ENCODE data around the gene REM1.
"Not testable (repeated sequence)": the region's sequence is repeated elsewhere in the genome, so short reads cannot be mapped to it uniquely, and the experiment has no call there.

The REM1 gene, protein sequence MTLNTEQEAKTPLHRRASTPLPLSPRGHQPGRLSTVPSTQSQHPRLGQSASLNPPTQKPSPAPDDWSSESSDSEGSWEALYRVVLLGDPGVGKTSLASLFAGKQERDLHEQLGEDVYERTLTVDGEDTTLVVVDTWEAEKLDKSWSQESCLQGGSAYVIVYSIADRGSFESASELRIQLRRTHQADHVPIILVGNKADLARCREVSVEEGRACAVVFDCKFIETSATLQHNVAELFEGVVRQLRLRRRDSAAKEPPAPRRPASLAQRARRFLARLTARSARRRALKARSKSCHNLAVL

GRCh38 chr20:31474758-31475427, at the start of gene REM1, which contains the start of gene DEFB124:
TSS of gene REM1 (plus strand) at chr20:31475288. CDS start at chr20:31476446, 1,158 bp downstream.
TSS of gene DEFB124 (minus strand) at chr20:31475127. CDS start at chr20:31473013, 2,114 bp downstream.
- DNase-seq = no peak

- DNase-seq = no peak
These were observed 49.3 kb upstream of the REM1 start for GRCh38 chr20:31425797-31426196.

- DNase-seq = not testable (repeated sequence)
These were observed 48.1 kb upstream of the REM1 start for GRCh38 chr20:31426891-31427551.

DNA sequence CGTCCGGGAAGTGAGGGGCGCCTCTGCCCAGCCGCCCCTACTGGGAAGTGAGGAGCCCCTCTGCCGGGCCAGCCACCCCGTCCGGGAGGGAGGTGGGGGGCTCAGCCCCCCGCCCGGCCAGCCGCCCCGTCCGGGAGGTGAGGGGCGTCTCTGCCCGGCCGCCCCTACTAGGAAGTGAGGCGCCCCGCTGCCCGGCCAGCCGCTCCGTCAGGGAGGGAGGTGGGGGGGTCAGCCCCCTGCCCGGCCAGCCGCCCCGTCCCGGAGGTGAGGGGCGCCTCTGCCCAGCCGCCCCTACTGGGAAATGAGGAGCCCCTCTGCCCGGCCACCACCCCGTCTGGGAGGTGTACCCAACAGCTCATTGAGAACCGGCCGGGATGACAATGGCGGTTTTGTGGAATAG, 47.5 kb upstream of the REM1 start:
- DNase-seq = not testable (repeated sequence)

- no peak for DNase-seq
These were observed 44.4 kb upstream of the REM1 start for GRCh38 chr20:31430568-31431115.

GRCh38 chr20:31440012-31440659, 35.0 kb upstream of the REM1 start, which contains the start of gene DEFB123:
TSS of gene DEFB123 (plus strand) at chr20:31440632. CDS start at chr20:31440699, 67 bp downstream.
- no peak for DNase-seq

DNA sequence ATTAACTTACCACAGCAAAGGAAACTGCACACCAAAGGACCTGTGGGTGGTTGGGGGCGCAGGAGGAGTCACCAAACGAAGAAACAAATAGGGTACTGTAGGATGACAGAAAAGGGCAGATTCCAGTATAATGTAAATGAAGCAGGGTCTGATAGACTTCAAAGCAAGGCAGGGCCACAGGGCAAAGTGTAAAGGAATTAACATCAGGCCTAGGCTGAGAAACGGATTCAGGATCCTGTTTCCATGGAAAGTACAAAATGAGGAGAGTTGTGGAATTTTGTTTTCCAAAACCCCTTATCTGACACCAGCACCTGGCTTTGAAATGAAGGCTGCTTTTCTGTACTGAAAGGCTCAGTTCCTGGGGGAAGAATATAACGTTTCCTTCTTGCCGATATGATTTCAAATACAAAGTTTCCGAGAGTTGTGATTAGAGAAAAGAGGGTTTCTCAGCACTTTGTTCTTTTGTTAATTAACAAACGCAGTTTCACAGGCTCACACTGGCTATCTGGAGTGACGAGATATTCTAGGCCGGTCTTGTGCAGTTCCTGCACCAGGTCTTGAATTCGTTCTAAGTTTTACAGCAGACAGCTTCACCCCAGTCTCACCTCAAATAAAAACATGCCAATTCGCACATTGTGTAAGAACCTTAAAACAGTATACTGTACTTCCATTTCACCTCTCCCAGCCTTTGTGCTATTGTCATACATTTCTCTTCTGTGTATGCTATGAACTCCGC, 28.8 kb upstream of the REM1 start:
- no peak for DNase-seq

GRCh38 chr20:31449511-31450414, 25.3 kb upstream of the REM1 start:
- no peak for DNase-seq

DNA sequence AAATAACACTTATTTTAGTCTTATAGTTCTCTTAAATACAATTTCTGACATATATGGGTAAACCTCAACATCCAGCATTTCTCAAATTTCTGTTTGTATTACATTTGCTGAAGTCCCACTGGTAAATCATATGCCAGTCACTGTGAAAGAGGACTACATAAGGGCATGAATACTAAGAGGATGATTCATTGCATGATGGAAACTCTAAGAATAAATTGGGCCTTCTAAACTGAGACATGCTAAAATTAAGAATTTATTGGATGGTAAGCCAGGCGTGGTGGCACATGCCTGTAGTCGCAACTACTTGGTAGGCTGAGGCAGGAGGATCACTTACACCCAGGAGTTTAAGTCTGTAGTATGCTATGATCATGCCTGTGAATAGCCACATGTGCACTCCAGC, 22.5 kb upstream of the REM1 start:
- no peak for DNase-seq

DNA sequence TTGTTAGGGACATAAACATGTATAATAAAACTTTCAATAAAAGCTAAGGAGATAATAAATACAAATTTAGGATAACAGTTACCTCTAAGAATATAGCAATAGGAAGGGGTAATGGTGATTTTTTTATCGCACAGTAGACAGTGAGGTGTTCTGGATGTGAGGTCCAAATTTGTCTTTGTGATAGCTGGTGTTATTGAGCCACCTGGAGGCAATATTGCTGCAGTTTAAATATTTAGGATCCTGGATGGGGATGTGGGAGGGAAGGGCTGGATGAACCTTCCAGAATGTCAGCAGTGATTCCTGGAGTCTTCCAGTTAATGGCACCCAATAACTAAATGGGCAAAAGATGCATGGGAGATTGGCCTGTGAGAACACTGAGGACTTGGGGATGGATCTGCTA, 20.7 kb upstream of the REM1 start:
- no peak for DNase-seq

GRCh38 chr20:31470946-31471345, 4.1 kb upstream of the REM1 start:
- DNase-seq = not testable (repeated sequence)

DNA sequence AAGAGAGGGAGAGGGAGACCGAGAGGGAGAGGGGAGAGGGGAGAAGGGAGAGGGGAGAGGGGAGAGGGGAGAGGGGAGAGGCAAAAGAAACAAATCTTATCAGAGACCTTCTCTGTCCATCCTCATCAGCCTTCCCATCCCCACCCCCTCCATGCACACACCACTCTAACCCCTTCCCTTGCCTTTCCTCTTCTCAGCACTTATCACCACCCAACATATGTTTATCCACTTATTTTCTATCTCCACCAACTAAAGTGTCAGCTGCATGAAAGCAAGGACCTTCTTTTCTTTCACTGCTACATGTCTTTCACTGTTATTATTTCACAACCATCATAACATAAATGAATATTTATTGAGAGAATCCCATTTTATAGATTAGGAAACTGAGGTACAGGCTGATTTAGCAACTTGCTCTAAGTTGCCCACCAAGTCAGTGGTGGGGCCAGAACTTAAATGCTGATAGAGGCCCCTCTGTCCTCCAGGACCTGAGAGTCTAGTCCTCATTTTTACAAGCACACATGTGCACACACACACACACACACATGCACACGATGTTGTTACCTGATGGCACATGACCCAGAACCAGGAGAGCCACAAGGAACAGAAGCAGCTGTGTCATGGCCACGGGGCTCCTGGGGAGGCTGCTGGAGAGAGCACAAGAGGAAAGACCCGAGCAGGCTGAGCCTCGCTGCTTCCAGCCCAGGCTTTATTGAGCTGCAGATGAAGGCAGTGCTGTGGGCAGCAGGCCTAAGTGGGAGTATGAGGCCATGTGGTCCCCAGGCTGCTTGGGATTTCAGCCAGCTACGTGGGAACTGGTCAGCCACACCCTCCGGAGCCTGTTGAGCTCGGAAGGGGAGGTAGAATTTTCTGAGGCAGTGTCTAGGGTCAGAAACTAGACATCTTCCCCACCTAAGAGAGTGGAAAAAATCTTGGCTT, 2.4 kb upstream of the REM1 start:
- DNase-seq = no peak

GRCh38 chr20:31473331-31474096, 1.6 kb upstream of the REM1 start:
- no peak for DNase-seq

DNA sequence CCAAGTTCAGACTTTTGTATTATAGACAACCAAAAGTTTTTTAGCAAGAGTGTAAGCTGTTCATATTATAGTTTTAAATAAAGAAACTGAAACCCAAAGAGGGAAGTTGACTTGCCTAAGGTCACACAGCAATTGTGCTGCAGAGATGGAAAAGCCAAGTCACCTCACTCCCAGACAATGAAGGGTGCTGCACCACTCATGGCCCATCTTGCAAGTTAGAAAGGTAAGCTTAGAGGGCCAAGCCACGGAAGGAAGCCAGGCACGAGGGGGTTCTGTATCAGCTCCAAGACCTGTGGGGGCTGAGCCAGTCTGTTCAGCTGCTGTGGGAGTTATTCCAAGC, 1.0 kb upstream of the REM1 start:
- no peak for DNase-seq

DNA sequence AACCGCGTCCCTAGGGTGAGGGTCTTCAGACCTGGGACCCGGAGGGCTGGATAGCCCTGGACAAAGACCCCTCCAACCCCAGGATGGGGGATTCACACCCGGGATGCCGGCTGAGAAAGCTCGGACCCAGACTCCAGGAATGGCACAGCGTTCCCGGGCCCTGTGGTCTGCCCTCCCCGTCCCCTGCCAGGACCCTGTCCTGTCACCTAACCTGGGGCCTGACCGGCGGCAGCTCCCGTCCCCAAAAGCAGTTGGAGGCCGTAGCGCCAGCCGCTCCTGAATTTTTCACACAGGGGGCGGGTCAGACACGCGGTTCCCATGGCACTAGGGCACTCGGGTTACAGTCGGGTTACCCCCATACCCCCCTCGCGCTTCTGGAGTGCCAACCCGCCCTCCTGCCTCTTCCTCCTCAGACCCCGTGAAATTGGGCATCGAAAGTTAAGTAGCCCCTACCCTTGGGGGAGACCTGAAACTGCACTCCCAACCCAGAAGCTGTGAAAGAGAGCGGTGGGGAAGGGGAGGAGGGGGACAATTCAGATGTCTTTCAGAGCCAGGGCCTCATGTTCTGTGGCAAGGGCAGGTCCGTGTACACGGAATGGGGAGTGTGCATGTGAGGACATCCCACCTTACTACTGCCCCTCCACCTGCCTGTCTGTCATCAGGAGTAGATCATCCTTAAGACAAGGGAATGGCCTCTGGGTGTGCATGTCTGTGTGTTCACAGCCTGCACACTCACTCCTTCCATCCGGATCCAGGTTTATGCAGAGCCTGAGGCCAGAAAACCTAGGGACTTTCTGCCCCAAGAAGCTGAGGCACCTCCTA, 595 bp downstream of the REM1 start:
- no peak for DNase-seq

- DNase-seq = no peak
These were observed 1.2 kb downstream of the REM1 start for GRCh38 chr20:31476294-31476585.

GRCh38 chr20:31476643-31477215, 1.6 kb downstream of the REM1 start:
- no peak for DNase-seq

DNA sequence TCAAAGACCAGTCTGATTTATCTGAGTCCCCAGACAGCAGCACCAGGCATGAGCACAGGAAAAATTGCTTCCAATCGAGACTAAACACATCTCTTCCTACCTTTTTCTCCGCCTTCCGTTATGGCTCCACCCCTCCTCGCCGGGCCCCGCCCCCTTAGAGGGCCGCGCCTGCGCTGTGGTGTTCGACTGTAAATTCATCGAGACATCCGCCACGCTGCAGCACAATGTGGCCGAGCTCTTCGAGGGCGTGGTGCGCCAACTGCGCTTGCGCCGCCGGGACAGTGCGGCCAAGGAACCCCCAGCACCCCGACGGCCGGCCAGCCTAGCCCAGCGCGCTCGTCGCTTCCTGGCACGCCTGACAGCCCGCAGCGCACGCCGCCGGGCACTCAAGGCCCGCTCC, 8.9 kb downstream of the REM1 start:
- no peak for DNase-seq
